H1 (cell line): ENCODE measurements around the gene TTLL5. TPM values are rescaled to one million over a fixed set of nuclear protein-coding genes. Genes with fewer than 3 reads are reported as not detected.

Experiments used
- BRCA1 ChIP-seq: IDR thresholded peaks from 2 replicates; pipeline ENCODE4 v1.6.1; 2012; ENCODE audit warnings: low read depth, low read length, improper control_type of control experiment
- KDM5A ChIP-seq: fragments of 200-600 bp; IDR thresholded peaks from 2 replicates; pipeline ENCODE4 v1.7.1; 2012; ENCODE audit warnings: mild to moderate bottlenecking, low read length, inconsistent platforms, mixed read lengths
- RBBP5 ChIP-seq: IDR thresholded peaks from 2 replicates; pipeline ENCODE4 v1.7.1; 2012; ENCODE audit warnings: low read depth, mild to moderate bottlenecking, inconsistent platforms, low read length, moderate library complexity, borderline replicate concordance
- polyA plus RNA-seq, 7 experiments: library from polyadenylated mRNA; depleted of rRNA in 3 of 7; stranded (reverse) in 5 of 7; unstranded in 2 of 7; fragments of >200 nt in 5 of 7; fragments of 200-250 nt in 2 of 7; gene quantifications; 1 replicate in 5 of 7; 2 replicates in 1 of 7; 4 replicates in 1 of 7; pipeline versions ENCODE4 v1.2.1 to v1.2.3, GENCODE V29; 2011 to 2013; ENCODE audit warnings: missing spikeins in 2 of 7, mixed read lengths in 2 of 7
- total RNA-seq: library from RNA; stranded (reverse); fragmentation: NEBNext Ultra II Directional; extraction: Animal tissue kit (Norgen Biotek cat#: 25700); gene quantifications from 2 replicates; pipeline ENCODE4 v1.2.1, GENCODE V29; 2021

Gene TTLL5
- total and polyA plus RNA-seq, 2 of the 8 experiments (the other 6 are each of a cell fraction or from before 2014, with no cell fraction given), result 16.1 to 45.9 TPM

DNA sequence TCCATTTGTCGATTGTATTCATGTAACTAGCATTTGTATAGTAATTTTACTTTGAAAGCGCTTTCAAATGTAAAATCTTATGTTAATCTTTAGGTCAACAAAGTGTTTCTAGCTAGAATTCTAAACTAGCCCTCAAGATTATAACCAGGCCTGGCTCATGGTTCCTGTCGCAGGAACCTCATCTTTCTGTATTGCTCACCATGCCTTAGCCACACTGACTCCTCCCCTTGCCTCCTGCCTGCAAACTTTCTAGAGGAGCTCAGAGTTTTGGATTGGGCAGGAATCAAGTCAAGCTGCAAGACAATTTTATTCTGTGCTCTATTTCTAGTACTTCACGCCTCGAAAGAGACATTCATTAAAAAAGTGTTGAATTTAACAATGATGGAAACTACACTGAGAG is 220.9 kb downstream of the TTLL5 start (continued):
- TF ChIP-seq BRCA1 (no peak), RBBP5 (no peak), KDM5A (no peak)
